ENCODE results near the gene ADIPOR2.

ADIPOR2 gene

GRCh38 chr12:1781772-1782171, 90.9 kb downstream of the ADIPOR2 start:
- Histone ChIP-seq H3F3A (ENCODE audit: insufficient read depth, low read length) (no peaks in the 10 kb centered on the region), H2AFZ (ENCODE audit: low read length) (no peak overlapping the region), H4K20me1 (ENCODE audit: insufficient read depth, low read length) (no peaks in the 10 kb centered on the region), H3K36me3 (ENCODE audit: insufficient read depth, low read length) (peaks cover 80% of the 10 kb centered on the region), H3K79me2 (ENCODE audit: insufficient read depth, low read length) (no peaks in the 10 kb centered on the region), H3K9me2 (ENCODE audit: low read depth, low read length) (no peaks in the 10 kb centered on the region), H3K4me1 (ENCODE audit: insufficient read depth, low read length, severe bottlenecking) (no peaks in the 10 kb centered on the region), H3K27me3 (ENCODE audit: insufficient read depth, low read length) (no peaks in the 10 kb centered on the region), H3K9me3 (ENCODE audit: low read length) (no peaks in the 10 kb centered on the region), H3K9ac (ENCODE audit: low read length) (no peak overlapping the region), H3K27ac (ENCODE audit: low read depth, low read length, poor library complexity, severe bottlenecking) (no peak overlapping the region), H3K4me2 (ENCODE audit: low read length) (no peak overlapping the region), H3K4me3 (ENCODE audit: low read depth, low read length, poor library complexity, severe bottlenecking) (no peak overlapping the region)
- TF ChIP-seq EZH2 (IDR thresholded peaks at IDR 0.05; ENCODE audit: borderline replicate concordance, low read length) (no peak), CTCF (IDR thresholded peaks at IDR 0.05; ENCODE audit: low read length) (no peak)

- H4K20me1 ChIP-seq (ENCODE audit: insufficient read depth, low read length), result no peaks in the 10 kb centered on the region
- no peaks in the 10 kb centered on the region for H3K4me1 ChIP-seq (ENCODE audit: insufficient read depth, low read length, severe bottlenecking)
- H3K9me3 ChIP-seq (ENCODE audit: low read length), result no peaks in the 10 kb centered on the region
- H3K36me3 ChIP-seq (ENCODE audit: insufficient read depth, low read length), result peaks cover 85% of the 10 kb centered on the region
- no peak for TF ChIP-seq CTCF (IDR thresholded peaks at IDR 0.05; ENCODE audit: low read length)
- no peak for TF ChIP-seq EZH2 (IDR thresholded peaks at IDR 0.05; ENCODE audit: borderline replicate concordance, low read length)
- no peaks in the 10 kb centered on the region for H3K27me3 ChIP-seq (ENCODE audit: insufficient read depth, low read length)
- H3K79me2 ChIP-seq (ENCODE audit: insufficient read depth, low read length), result no peaks in the 10 kb centered on the region
- no peak overlapping the region for H3K4me3 ChIP-seq (ENCODE audit: low read depth, low read length, poor library complexity, severe bottlenecking)
- H3K9ac ChIP-seq (ENCODE audit: low read length), result no peak overlapping the region
- H3K9me2 ChIP-seq (ENCODE audit: low read depth, low read length), result no peaks in the 10 kb centered on the region
- H2AFZ ChIP-seq (ENCODE audit: low read length), result no peak overlapping the region
- no peak overlapping the region for H3K4me2 ChIP-seq (ENCODE audit: low read length)
- H3F3A ChIP-seq (ENCODE audit: insufficient read depth, low read length), result no peaks in the 10 kb centered on the region
- H3K27ac ChIP-seq (ENCODE audit: low read depth, low read length, poor library complexity, severe bottlenecking), result no peak overlapping the region
Measured at GRCh38 chr12:1782215-1782614, 91.3 kb downstream of the ADIPOR2 start.

GRCh38 chr12:1787714-1788113, 96.8 kb downstream of the ADIPOR2 start:
- no peaks in the 10 kb centered on the region for H3K9me3 ChIP-seq (ENCODE audit: low read length)
- no peaks in the 10 kb centered on the region for H3K9me2 ChIP-seq (ENCODE audit: low read depth, low read length)
- H3K36me3 ChIP-seq (ENCODE audit: insufficient read depth, low read length), result peaks cover 54% of the 10 kb centered on the region
- H4K20me1 ChIP-seq (ENCODE audit: insufficient read depth, low read length), result no peaks in the 10 kb centered on the region
- no peak overlapping the region for H2AFZ ChIP-seq (ENCODE audit: low read length)
- H3K27me3 ChIP-seq (ENCODE audit: insufficient read depth, low read length), result no peaks in the 10 kb centered on the region
- H3K27ac ChIP-seq (ENCODE audit: low read depth, low read length, poor library complexity, severe bottlenecking), result no peak overlapping the region
- no peak overlapping the region for H3K9ac ChIP-seq (ENCODE audit: low read length)
- no peaks in the 10 kb centered on the region for H3F3A ChIP-seq (ENCODE audit: insufficient read depth, low read length)
- H3K4me1 ChIP-seq (ENCODE audit: insufficient read depth, low read length, severe bottlenecking), result peaks cover 16% of the 10 kb centered on the region
- no peak overlapping the region for H3K4me3 ChIP-seq (ENCODE audit: low read depth, low read length, poor library complexity, severe bottlenecking)
- TF ChIP-seq EZH2 (IDR thresholded peaks at IDR 0.05; ENCODE audit: borderline replicate concordance, low read length) (no peak), CTCF (IDR thresholded peaks at IDR 0.05; ENCODE audit: low read length) (no peak)
- no peaks in the 10 kb centered on the region for H3K79me2 ChIP-seq (ENCODE audit: insufficient read depth, low read length)
- H3K4me2 ChIP-seq (ENCODE audit: low read length), result no peak overlapping the region

Data from OCI-LY1 (cell line).